Parathyroid adenoma (tissue), 2 donors: ENCODE data around the gene PRKG1.

Experiments used
- H2AFZ ChIP-seq: fragments of 300-600 bp; sonication (generic); one replicate; pipeline ENCODE4 v1.7.0; 2017; ENCODE audit warnings: antibody characterized with exemption, mild to moderate bottlenecking
- H3K27ac ChIP-seq: fragments of 300-600 bp; sonication (generic); one replicate; pipeline ENCODE4 v1.7.0; 2017
- H3K27me3 ChIP-seq: fragments of 300-600 bp; sonication (generic); one replicate; pipeline ENCODE4 v1.7.0; 2017; ENCODE audit warnings: low read length; ENCODE audit not compliant: control insufficient read depth, insufficient read depth
- H3K36me3 ChIP-seq: fragments of 300-600 bp; sonication (generic); one replicate; pipeline ENCODE4 v1.7.0; 2017; ENCODE audit warnings: low read length; ENCODE audit not compliant: control insufficient read depth, insufficient read depth
- H3K4me1 ChIP-seq: fragments of 300-600 bp; sonication (generic); one replicate; pipeline ENCODE4 v1.7.0; 2017; ENCODE audit warnings: control low read depth
- H3K4me2 ChIP-seq: fragments of 300-600 bp; sonication (generic); one replicate; pipeline ENCODE4 v1.7.0; 2017; ENCODE audit warnings: low read length
- H3K4me3 ChIP-seq: fragments of 300-600 bp; sonication (generic); one replicate; pipeline ENCODE4 v1.7.0; 2017; ENCODE audit warnings: low read depth, low read length
- H3K79me2 ChIP-seq: fragments of 300-600 bp; sonication (generic); one replicate; pipeline ENCODE4 v1.7.0; 2017; ENCODE audit warnings: control low read depth
- H3K9ac ChIP-seq: fragments of 300-600 bp; sonication (generic); one replicate; pipeline ENCODE4 v1.7.0; 2017; ENCODE audit warnings: mild to moderate bottlenecking
- H3K9me3 ChIP-seq: fragments of 300-600 bp; sonication (generic); one replicate; pipeline ENCODE4 v1.7.0; 2017; ENCODE audit warnings: low read length; ENCODE audit not compliant: control insufficient read depth
- CTCF ChIP-seq: fragments of 300-600 bp; sonication (generic); IDR thresholded peaks from one replicate; pipeline ENCODE4 v1.7.0; 2017; ENCODE audit warnings: antibody characterized with exemption, mild to moderate bottlenecking
- donor health status: primary hyperparathyroidism.

PRKG1 gene

GRCh38 chr10:51981731-51982130, 907.4 kb downstream of the PRKG1 start:
- no peak overlapping the region for H3K27ac ChIP-seq
- H3K36me3 ChIP-seq: no peaks in the 10 kb centered on the region
- no peak overlapping the region for H3K4me2 ChIP-seq
- H3K79me2 ChIP-seq: no peaks in the 10 kb centered on the region
- no peaks in the 10 kb centered on the region for H3K27me3 ChIP-seq
- no peaks in the 10 kb centered on the region for H3K4me1 ChIP-seq
- H2AFZ ChIP-seq: no peak overlapping the region
- no peak for TF ChIP-seq CTCF
- H3K9ac ChIP-seq: no peak overlapping the region
- H3K9me3 ChIP-seq: no peaks in the 10 kb centered on the region
- H3K4me3 ChIP-seq: no peak overlapping the region

- Histone ChIP-seq H3K4me1 (no peaks in the 10 kb centered on the region), H3K4me2 (no peak overlapping the region), H3K27ac (no peak overlapping the region), H3K9ac (no peak overlapping the region), H3K27me3 (no peaks in the 10 kb centered on the region), H3K36me3 (no peaks in the 10 kb centered on the region), H3K79me2 (no peaks in the 10 kb centered on the region), H3K4me3 (no peak overlapping the region), H3K9me3 (no peaks in the 10 kb centered on the region), H2AFZ (no peak overlapping the region)
- TF ChIP-seq CTCF: no peak
Measured at GRCh38 chr10:51983481-51983880, 909.2 kb downstream of the PRKG1 start.

- Histone ChIP-seq H3K36me3 (no peaks in the 10 kb centered on the region), H2AFZ (no peak overlapping the region), H3K79me2 (no peaks in the 10 kb centered on the region), H3K4me2 (no peak overlapping the region), H3K27ac (no peak overlapping the region), H3K4me1 (no peaks in the 10 kb centered on the region), H3K9ac (no peak overlapping the region), H3K4me3 (no peak overlapping the region), H3K9me3 (no peaks in the 10 kb centered on the region), H3K27me3 (no peaks in the 10 kb centered on the region)
- TF ChIP-seq CTCF: no peak
Measured at GRCh38 chr10:51985336-51985735, 911.0 kb downstream of the PRKG1 start.

GRCh38 chr10:51986516-51986915, 912.2 kb downstream of the PRKG1 start:
- Histone ChIP-seq H3K9ac (no peak overlapping the region), H3K27me3 (no peaks in the 10 kb centered on the region), H2AFZ (no peak overlapping the region), H3K4me1 (no peaks in the 10 kb centered on the region), H3K9me3 (no peaks in the 10 kb centered on the region), H3K36me3 (no peaks in the 10 kb centered on the region), H3K27ac (no peak overlapping the region), H3K79me2 (no peaks in the 10 kb centered on the region), H3K4me3 (no peak overlapping the region), H3K4me2 (no peak overlapping the region)
- TF ChIP-seq CTCF: no peak

GRCh38 chr10:51993475-51993874, 919.2 kb downstream of the PRKG1 start:
- Histone ChIP-seq H3K9me3 (no peaks in the 10 kb centered on the region), H3K79me2 (no peaks in the 10 kb centered on the region), H3K9ac (no peak overlapping the region), H3K36me3 (no peaks in the 10 kb centered on the region), H3K27me3 (no peaks in the 10 kb centered on the region), H3K4me2 (no peak overlapping the region), H3K4me3 (no peak overlapping the region), H2AFZ (no peak overlapping the region), H3K27ac (no peak overlapping the region), H3K4me1 (no peaks in the 10 kb centered on the region)
- no peak for TF ChIP-seq CTCF
